Astrocyte (in vitro differentiated cells and primary cell): ENCODE measurements around the gene SSBP2. TPM values are rescaled to one million over a fixed set of nuclear protein-coding genes. Genes with fewer than 3 reads are reported as not detected.
A peak's percentile ranks its signal among the peaks of the same experiment; 100 is the strongest.

Experiments
- DNase-seq: peaks from one replicate; pipeline ENCODE4 v3.0.0-alpha.2; 2010; ENCODE audit warnings: low read depth
- FAIRE-seq: peaks from 2 replicates; lab custom pipeline; 2011; peaks lifted over from hg19 to GRCh38; lab: Jason Lieb, UNC
- H2AFZ ChIP-seq: 2 replicates; pipeline ENCODE4 v1.6.0; 2012; ENCODE audit warnings: low read depth, low read length, inconsistent platforms
- H3K27ac ChIP-seq: 2 replicates; pipeline ENCODE4 v1.5.1; 2011; ENCODE audit warnings: low read depth, low read length, inconsistent platforms
- H3K27me3 ChIP-seq: 2 replicates; pipeline ENCODE4 v1.6.0; 2011; ENCODE audit warnings: low read length, inconsistent platforms; ENCODE audit not compliant: insufficient read depth
- H3K36me3 ChIP-seq: 2 replicates; pipeline ENCODE4 v1.5.1; 2011; ENCODE audit warnings: low read length, inconsistent platforms; ENCODE audit not compliant: insufficient read depth
- H3K4me1 ChIP-seq: 2 replicates; pipeline ENCODE4 v1.5.1; 2011; ENCODE audit warnings: low read length, inconsistent platforms; ENCODE audit not compliant: insufficient read depth
- H3K4me2 ChIP-seq: 2 replicates; pipeline ENCODE4 v1.6.0; 2012; ENCODE audit warnings: low read length, inconsistent platforms
- H3K4me3 ChIP-seq: 2 replicates; pipeline ENCODE4 v1.5.1; 2011; ENCODE audit warnings: low read depth, mild to moderate bottlenecking, low read length, inconsistent platforms; ENCODE audit not compliant: insufficient read depth
- H3K79me2 ChIP-seq: 2 replicates; pipeline ENCODE4 v1.6.0; 2012; ENCODE audit warnings: mild to moderate bottlenecking, low read length, inconsistent platforms; ENCODE audit not compliant: insufficient read depth
- H3K9ac ChIP-seq: 2 replicates; pipeline ENCODE4 v1.6.0; 2012; ENCODE audit warnings: mild to moderate bottlenecking, low read length, inconsistent platforms
- H3K9me3 ChIP-seq: 2 replicates; pipeline ENCODE4 v1.5.1; 2012; ENCODE audit warnings: low read depth, mild to moderate bottlenecking, low read length, inconsistent platforms; ENCODE audit not compliant: insufficient read depth
- H4K20me1 ChIP-seq: 2 replicates; pipeline ENCODE4 v1.6.0; 2012; ENCODE audit warnings: low read length, inconsistent platforms; ENCODE audit not compliant: insufficient read depth
- H3K27ac Mint-ChIP-seq: one replicate; pipeline ENCODE4 v1.8.0; 2021; ENCODE audit warnings: mild to moderate bottlenecking, mixed read lengths; ENCODE audit not compliant: unreplicated experiment
- H3K27me3 Mint-ChIP-seq: one replicate; pipeline ENCODE4 v1.8.0; 2021; ENCODE audit warnings: low read depth, mixed read lengths; ENCODE audit not compliant: unreplicated experiment
- H3K36me3 Mint-ChIP-seq: one replicate; pipeline ENCODE4 v1.8.0; 2021; ENCODE audit warnings: low read depth, mixed read lengths; ENCODE audit not compliant: unreplicated experiment
- H3K4me1 Mint-ChIP-seq: one replicate; pipeline ENCODE4 v1.8.0; 2021; ENCODE audit warnings: low read depth, mixed read lengths; ENCODE audit not compliant: unreplicated experiment
- H3K4me3 Mint-ChIP-seq: one replicate; pipeline ENCODE4 v1.8.0; 2021; ENCODE audit warnings: mild to moderate bottlenecking, moderate library complexity, mixed read lengths; ENCODE audit not compliant: unreplicated experiment
- H3K9me3 Mint-ChIP-seq: one replicate; pipeline ENCODE4 v1.8.0; 2021; ENCODE audit warnings: mild to moderate bottlenecking, mixed read lengths; ENCODE audit not compliant: unreplicated experiment
- CTCF ChIP-seq: IDR thresholded peaks from 2 replicates; pipeline ENCODE4 v1.5.1; 2011; ENCODE audit warnings: low read depth, mild to moderate bottlenecking, inconsistent platforms, low read length, moderate library complexity; ENCODE audit not compliant: insufficient read depth
- EZH2 ChIP-seq: IDR thresholded peaks from 2 replicates; pipeline ENCODE4 v1.6.1; 2012; ENCODE audit warnings: mild to moderate bottlenecking, low read length, inconsistent platforms; ENCODE audit not compliant: insufficient read depth
- total RNA-seq: library from RNA; stranded (reverse); gene quantifications from 2 replicates; pipeline ENCODE4 v1.2.1, GENCODE V29; 2021

Gene SSBP2
- total RNA-seq, 1 donor from 2014 or later, result 59.8 TPM

GRCh38 chr5:81469676-81470075 lies 281.2 kb downstream of the SSBP2 start:
- no peak overlapping the region for H3K4me2 ChIP-seq
- H3K27ac Mint-ChIP-seq, result no peak overlapping the region
- no peak for TF ChIP-seq CTCF
- TF ChIP-seq EZH2, result no peak
- H3K9ac ChIP-seq, result no peak overlapping the region
- H3K36me3 ChIP-seq, result no peaks in the 10 kb centered on the region
- DNase-seq (no peak), FAIRE-seq (no peak)
- H3K9me3 ChIP-seq, result no peaks in the 10 kb centered on the region
- H3K9me3 Mint-ChIP-seq, result no peaks in the 10 kb centered on the region
- no peak overlapping the region for H3K4me3 Mint-ChIP-seq
- H3K36me3 Mint-ChIP-seq, result peaks cover 15% of the 10 kb centered on the region
- no peak overlapping the region for H2AFZ ChIP-seq
- H3K4me1 ChIP-seq, result no peaks in the 10 kb centered on the region
- H3K4me1 Mint-ChIP-seq, result no peaks in the 10 kb centered on the region
- no peak overlapping the region for H3K4me3 ChIP-seq
- no peaks in the 10 kb centered on the region for H3K27me3 ChIP-seq
- no peaks in the 10 kb centered on the region for H3K27me3 Mint-ChIP-seq
- H3K27ac ChIP-seq, result no peak overlapping the region
- H3K79me2 ChIP-seq, result no peaks in the 10 kb centered on the region
- H4K20me1 ChIP-seq, result no peaks in the 10 kb centered on the region

GRCh38 chr5:81450940-81451339 lies 300.0 kb downstream of the SSBP2 start:
- FAIRE-seq, result no peak
- H3K27me3 ChIP-seq, result no peaks in the 10 kb centered on the region
- peaks cover 11% of the 10 kb centered on the region for H3K36me3 Mint-ChIP-seq

More at GRCh38 chr5:81450940-81451339, 300.0 kb downstream of the SSBP2 start:
- Mint-ChIP-seq H3K4me3 (no peak overlapping the region), H3K27ac (no peak overlapping the region), H3K4me1 (no peaks in the 10 kb centered on the region), H3K9me3 (no peaks in the 10 kb centered on the region), H3K27me3 (no peaks in the 10 kb centered on the region)
- DNase-seq, result peak; percentile 30
- Histone ChIP-seq H3K36me3 (no peaks in the 10 kb centered on the region), H3K9ac (no peak overlapping the region), H3K79me2 (no peaks in the 10 kb centered on the region), H3K27ac (no peak overlapping the region), H3K9me3 (no peaks in the 10 kb centered on the region), H2AFZ (no peak overlapping the region), H3K4me3 (no peak overlapping the region), H3K4me1 (no peaks in the 10 kb centered on the region), H4K20me1 (no peaks in the 10 kb centered on the region), H3K4me2 (no peak overlapping the region)
- TF ChIP-seq EZH2, result no peak
- TF ChIP-seq CTCF, result no peak
